DMS153 treated with DMSO at 0.1 percent for 48 hours (cell line): Measurements from ENCODE around the gene KLK12.
A peak's percentile ranks its signal among the peaks of the same experiment; 100 is the strongest.

ENCODE experiments used
- DNase-seq: peaks from one replicate; lab custom pipeline; 2025; ENCODE audit not compliant: unreplicated experiment; lab: John Stamatoyannopoulos, UW

Gene KLK12

GRCh38 chr19:51055866-51056265 is 21.1 kb upstream of the KLK12 start:
- DNase-seq, result no peak

GRCh38 chr19:51047031-51047335 is 12.2 kb upstream of the KLK12 start:
- DNase-seq, result peak; percentile 90

- DNase-seq, result no peak
Observed at GRCh38 chr19:51044327-51044726, 9.5 kb upstream of the KLK12 start.

- no peak for DNase-seq
Observed at GRCh38 chr19:51043497-51043896, 8.7 kb upstream of the KLK12 start.

- no peak for DNase-seq
Observed at GRCh38 chr19:51040151-51040550, 5.3 kb upstream of the KLK12 start.

- DNase-seq, result no peak
Observed at GRCh38 chr19:51036519-51036918, 1.7 kb upstream of the KLK12 start.

GRCh38 chr19:51031880-51032225 is 2.9 kb downstream of the KLK12 start:
- DNase-seq, result no peak

- DNase-seq, result no peak
Observed at GRCh38 chr19:51031220-51031879, 3.5 kb downstream of the KLK12 start.

- no peak for DNase-seq
Observed at GRCh38 chr19:51030631-51031030, 4.2 kb downstream of the KLK12 start.

- no peak for DNase-seq
Observed at GRCh38 chr19:51029718-51030117, 5.1 kb downstream of the KLK12 start.

- no peak for DNase-seq
Observed at GRCh38 chr19:51027873-51028272, 6.9 kb downstream of the KLK12 start.

- no peak for DNase-seq
Observed at GRCh38 chr19:51027126-51027806, 7.5 kb downstream of the KLK12 start.

- DNase-seq, result peak; percentile 25
Observed at GRCh38 chr19:51026554-51026831, 8.3 kb downstream of the KLK12 start, which contains the start of gene KLK11. Gene KLK11, minus strand, starts transcription at chr19:51026616. Its CDS starts 985 bp downstream, at chr19:51025631.

GRCh38 chr19:51025809-51026553 is 8.8 kb downstream of the KLK12 start:
- DNase-seq, result no peak

GRCh38 chr19:51025401-51025800 is 9.4 kb downstream of the KLK12 start:
- no peak for DNase-seq

- DNase-seq, result no peak
Observed at GRCh38 chr19:51024924-51025323, 9.9 kb downstream of the KLK12 start.

GRCh38 chr19:51023946-51024345 is 10.9 kb downstream of the KLK12 start:
- DNase-seq, result no peak

- DNase-seq, result no peak
Observed at GRCh38 chr19:51022526-51022925, 12.3 kb downstream of the KLK12 start.

- peak; percentile 75 for DNase-seq
Observed at GRCh38 chr19:51020988-51021651, 13.7 kb downstream of the KLK12 start.

- DNase-seq, result no peak
Observed at GRCh38 chr19:51019544-51019925, 15.3 kb downstream of the KLK12 start, which contains the start of gene KLK10. Gene KLK10, minus strand, starts transcription at chr19:51019709. Its CDS starts 579 bp downstream, at chr19:51019130.

- no peak for DNase-seq
Observed at GRCh38 chr19:51018745-51019543, 15.9 kb downstream of the KLK12 start.
